T follicular helper cell (primary cell): ENCODE measurements around the gene CNMD.

Experiments
- DNase-seq: peaks from one replicate; pipeline ENCODE4 v3.0.0-alpha.2; 2020; ENCODE audit warnings: low read depth
- total RNA-seq, 2 experiments: gene quantifications; one replicate each; lab custom pipeline; 2026; lab: John Stamatoyannopoulos, UW

CNMD gene
- 0 reads per million in 2 experiments for total RNA-seq

- no peak for DNase-seq
Measured at GRCh38 chr13:52739468-52740071, at the start of gene CNMD. Gene CNMD (minus strand): TSS chr13:52739820. CDS start chr13:52739701, 119 bp downstream.

- DNase-seq = no peak
Measured at GRCh38 chr13:52788011-52788410, 48.4 kb upstream of the CNMD start.

GRCh38 chr13:52787235-52787634 lies 47.6 kb upstream of the CNMD start:
- DNase-seq = no peak

- no peak for DNase-seq
Measured at GRCh38 chr13:52786766-52787165, 47.1 kb upstream of the CNMD start.

GRCh38 chr13:52785739-52786138 lies 46.1 kb upstream of the CNMD start:
- no peak for DNase-seq

GRCh38 chr13:52784591-52785340 lies 45.1 kb upstream of the CNMD start:
- DNase-seq = no peak

GRCh38 chr13:52783943-52784342 lies 44.3 kb upstream of the CNMD start:
- DNase-seq = no peak

GRCh38 chr13:52782471-52783448 lies 43.1 kb upstream of the CNMD start:
- no peak for DNase-seq

GRCh38 chr13:52780611-52781010 lies 41.0 kb upstream of the CNMD start:
- no peak for DNase-seq

- DNase-seq = no peak
Measured at GRCh38 chr13:52780092-52780491, 40.5 kb upstream of the CNMD start.

GRCh38 chr13:52779103-52779502 lies 39.5 kb upstream of the CNMD start:
- no peak for DNase-seq

GRCh38 chr13:52776726-52777125 lies 37.1 kb upstream of the CNMD start:
- DNase-seq = no peak

- no peak for DNase-seq
Measured at GRCh38 chr13:52775511-52775910, 35.9 kb upstream of the CNMD start.

- no peak for DNase-seq
Measured at GRCh38 chr13:52767949-52768516, 28.4 kb upstream of the CNMD start.

- DNase-seq = no peak
Measured at GRCh38 chr13:52765611-52766390, 26.2 kb upstream of the CNMD start.

GRCh38 chr13:52760077-52760476 lies 20.5 kb upstream of the CNMD start:
- no peak for DNase-seq

GRCh38 chr13:52758114-52758513 lies 18.5 kb upstream of the CNMD start:
- no peak for DNase-seq

GRCh38 chr13:52751196-52751595 lies 11.6 kb upstream of the CNMD start:
- no peak for DNase-seq

GRCh38 chr13:52750713-52751112 lies 11.1 kb upstream of the CNMD start:
- DNase-seq = no peak

GRCh38 chr13:52749419-52749818 lies 9.8 kb upstream of the CNMD start:
- no peak for DNase-seq

- no peak for DNase-seq
Measured at GRCh38 chr13:52746141-52746540, 6.5 kb upstream of the CNMD start.
